Skeletal muscle tissue (tissue), 2 donors: ENCODE results near the gene LUC7L2. TPM values are rescaled to one million over a fixed set of nuclear protein-coding genes. Genes with fewer than 3 reads are reported as not detected.

Source experiments
- small RNA-seq: library from RNA; depleted of rRNA; stranded (forward); fragments of <200 nt; gene quantifications from one replicate; pipeline ENCODE3, GENCODE V24; 2014
- total RNA-seq: library from RNA; depleted of rRNA; stranded (reverse); fragments of >200 nt; gene quantifications from one replicate; pipeline ENCODE4 v1.2.3, GENCODE V29; 2014

The LUC7L2 gene
- total RNA-seq, 1 donor from 2014 or later, result 32.9 TPM

Small RNA genes within 50 kb of the gene (small RNA-seq; reads per million reads assigned to genes)
- gene RNU6-206P (not detected), gene RNU6-911P (not detected)

Other genes with a start within 250 kb of the LUC7L2 start
- gene UBN2, start 128.7 kb upstream of the LUC7L2 start, total RNA-seq, result 11.5 TPM
- 48.0 TPM for gene FMC1, start 18.6 kb upstream of the LUC7L2 start, total RNA-seq
- gene KLRG2, start 123.8 kb downstream of the LUC7L2 start, total RNA-seq, result not detected
- 0.52 TPM for gene CLEC2L, start 163.8 kb downstream of the LUC7L2 start, total RNA-seq